Measurements from ENCODE around the gene ADORA2A. TPM values are rescaled to one million over a fixed set of nuclear protein-coding genes. Genes with fewer than 3 reads are reported as not detected.

The ADORA2A gene
- total and polyA plus RNA-seq, 3 donors from 2014 or later = 2.2 to 5.1 (median 2.5) TPM

- Histone ChIP-seq H3K4me1 (no peaks in the 10 kb centered on the region), H3K4me3 (no peak overlapping the region), H3K9me3 (no peaks in the 10 kb centered on the region), H3K27me3 (no peaks in the 10 kb centered on the region), H3K36me3 (ENCODE audit: low read depth, missing control alignments) (no peaks in the 10 kb centered on the region), H3K27ac (no peak overlapping the region)
- TF ChIP-seq CTCF (IDR thresholded peaks at IDR 0.05) (no peak), POLR2A (IDR thresholded peaks at IDR 0.05) (no peak)
- intact Hi-C loops (cut with DNase I; ENCODE audit: low total_unique reads) = no loop called here
- no peak for DNase-seq
- 62 to 85% methylated on average over 1 of the region's 1 CpG for WGBS, 2 donors
Measured at GRCh38 chr22:24481641-24482040, 54.2 kb downstream of the ADORA2A start.

- Histone ChIP-seq H3K27ac (no peak overlapping the region), H3K4me3 (no peak overlapping the region), H3K27me3 (no peaks in the 10 kb centered on the region), H3K4me1 (no peaks in the 10 kb centered on the region), H3K9me3 (no peaks in the 10 kb centered on the region), H3K36me3 (ENCODE audit: low read depth, missing control alignments) (no peaks in the 10 kb centered on the region)
- TF ChIP-seq CTCF (IDR thresholded peaks at IDR 0.05) (no peak), POLR2A (IDR thresholded peaks at IDR 0.05) (no peak)
- intact Hi-C loops (cut with DNase I; ENCODE audit: low total_unique reads) = no loop called here
- whole genome bisulfite sequencing, 2 donors = 77 to 79% methylated on average over 3 of the region's 3 CpGs
- DNase-seq = no peak
Measured at GRCh38 chr22:24482575-24482974, 55.2 kb downstream of the ADORA2A start.

GRCh38 chr22:24482998-24483397 lies 55.6 kb downstream of the ADORA2A start:
- intact Hi-C loops (cut with DNase I; ENCODE audit: low total_unique reads) = no loop called here
- TF ChIP-seq CTCF (IDR thresholded peaks at IDR 0.05) = no peak
- no peak for TF ChIP-seq POLR2A (IDR thresholded peaks at IDR 0.05)
- 78 to 80% methylated on average over 2 of the region's 2 CpGs for WGBS, 2 donors
- Histone ChIP-seq H3K4me1 (no peaks in the 10 kb centered on the region), H3K36me3 (ENCODE audit: low read depth, missing control alignments) (no peaks in the 10 kb centered on the region), H3K27me3 (no peaks in the 10 kb centered on the region), H3K27ac (no peak overlapping the region), H3K4me3 (no peak overlapping the region), H3K9me3 (no peaks in the 10 kb centered on the region)
- DNase-seq = no peak

GRCh38 chr22:24483976-24484545 lies 56.7 kb downstream of the ADORA2A start:
- intact Hi-C loops (cut with DNase I; ENCODE audit: low total_unique reads) = no loop called here
- DNase-seq = no peak
- Histone ChIP-seq H3K36me3 (ENCODE audit: low read depth, missing control alignments) (no peaks in the 10 kb centered on the region), H3K27ac (no peak overlapping the region), H3K4me3 (no peak overlapping the region), H3K27me3 (no peaks in the 10 kb centered on the region), H3K9me3 (no peaks in the 10 kb centered on the region), H3K4me1 (no peaks in the 10 kb centered on the region)
- TF ChIP-seq POLR2A (IDR thresholded peaks at IDR 0.05) (no peak), CTCF (IDR thresholded peaks at IDR 0.05) (no peak)
- 54 to 64% methylated on average over 5 of the region's 5 CpGs for WGBS, 2 donors

- Histone ChIP-seq H3K27me3 (no peaks in the 10 kb centered on the region), H3K36me3 (ENCODE audit: low read depth, missing control alignments) (no peaks in the 10 kb centered on the region), H3K27ac (no peak overlapping the region), H3K4me3 (no peak overlapping the region), H3K9me3 (no peaks in the 10 kb centered on the region), H3K4me1 (no peaks in the 10 kb centered on the region)
- intact Hi-C loops (cut with DNase I; ENCODE audit: low total_unique reads) = no loop called here
- no peak for DNase-seq
- WGBS, 2 donors = 93 to 94% methylated on average over 4 of the region's 4 CpGs
- TF ChIP-seq CTCF (IDR thresholded peaks at IDR 0.05) = no peak
- no peak for TF ChIP-seq POLR2A (IDR thresholded peaks at IDR 0.05)
Measured at GRCh38 chr22:24485170-24485569, 57.8 kb downstream of the ADORA2A start.
